Stimulated activated CD4-positive, alpha-beta T cell treated with anti-CD3 and anti-CD28 coated beads, Interleukin-15, amount 100 ng/mL, for 48 hours (primary cell): ENCODE results near the gene UNC45B.
"Not testable (repeated sequence)": the region's sequence is repeated elsewhere in the genome, so short reads cannot be mapped to it uniquely, and the experiment has no call there.

Experiments
- DNase-seq, 2 donors: peaks; one replicate each; pipeline ENCODE4 v3.0.0-alpha.2; 2020; ENCODE audit warnings: low read depth in 2 of 2

Gene UNC45B

GRCh38 chr17:35218915-35219314 is 71.3 kb downstream of the UNC45B start:
- no peak for DNase-seq

DNA sequence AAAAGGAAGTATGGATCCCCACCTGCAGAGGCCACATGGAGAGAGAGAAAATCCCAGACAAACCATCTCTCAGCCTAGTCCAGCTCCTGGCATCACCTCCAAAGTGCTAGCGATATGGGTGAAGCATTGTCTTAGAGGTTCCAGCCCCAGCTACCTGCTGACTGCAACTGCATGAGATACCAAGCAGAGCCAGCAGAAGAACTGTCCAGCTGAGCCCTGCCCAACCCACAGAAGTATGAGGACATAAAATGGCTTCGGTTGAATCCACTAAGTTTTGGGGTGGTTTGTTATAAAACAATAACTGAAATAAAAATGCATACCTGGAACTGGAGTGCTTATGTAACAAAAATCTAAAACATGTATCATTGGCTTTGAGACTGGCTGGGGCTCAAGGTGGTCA is 74.8 kb downstream of the UNC45B start:
- no peak for DNase-seq

DNA sequence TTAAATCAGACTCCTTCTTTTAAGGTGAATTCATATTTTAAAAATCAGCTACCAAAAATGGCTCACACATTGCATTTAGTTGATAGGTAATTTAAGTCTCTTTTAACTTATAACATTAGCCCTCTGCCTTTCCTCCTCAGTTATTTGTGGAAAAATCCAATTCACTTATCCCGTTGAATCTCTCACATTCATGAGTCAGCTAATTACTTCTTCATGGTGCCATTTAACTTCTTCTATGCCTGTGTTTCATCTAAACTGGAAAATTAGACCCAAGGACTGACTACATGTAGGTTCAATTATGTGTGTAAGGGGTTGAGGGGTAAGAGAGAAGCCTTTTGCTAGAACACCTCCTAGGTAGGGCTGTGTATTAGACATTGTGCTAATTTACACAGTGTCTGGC is 76.8 kb downstream of the UNC45B start:
- no peak for DNase-seq

- no peak for DNase-seq
These were observed 79.9 kb downstream of the UNC45B start for GRCh38 chr17:35227546-35227945.

GRCh38 chr17:35229638-35230037 is 82.0 kb downstream of the UNC45B start:
- no peak for DNase-seq

DNA sequence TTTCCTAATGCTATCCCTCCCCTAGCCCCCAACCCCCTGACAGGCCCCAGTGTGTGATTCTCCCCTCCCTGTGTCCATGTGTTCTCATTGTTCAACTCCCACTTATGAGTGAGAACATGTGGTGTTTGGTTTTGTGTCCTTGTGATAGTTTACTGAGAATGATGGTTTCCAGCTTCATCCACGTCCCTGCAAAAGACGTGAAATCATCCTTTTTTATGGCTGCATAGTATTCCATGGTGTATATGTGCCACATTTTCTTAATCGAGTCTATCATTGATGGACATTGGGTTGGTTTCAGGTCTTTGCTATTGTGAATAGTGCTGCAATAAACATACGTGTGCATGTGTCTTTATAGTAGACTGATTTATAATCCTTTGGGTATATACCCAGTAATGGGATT is 86.7 kb downstream of the UNC45B start:
- DNase-seq = not testable (repeated sequence)

DNA sequence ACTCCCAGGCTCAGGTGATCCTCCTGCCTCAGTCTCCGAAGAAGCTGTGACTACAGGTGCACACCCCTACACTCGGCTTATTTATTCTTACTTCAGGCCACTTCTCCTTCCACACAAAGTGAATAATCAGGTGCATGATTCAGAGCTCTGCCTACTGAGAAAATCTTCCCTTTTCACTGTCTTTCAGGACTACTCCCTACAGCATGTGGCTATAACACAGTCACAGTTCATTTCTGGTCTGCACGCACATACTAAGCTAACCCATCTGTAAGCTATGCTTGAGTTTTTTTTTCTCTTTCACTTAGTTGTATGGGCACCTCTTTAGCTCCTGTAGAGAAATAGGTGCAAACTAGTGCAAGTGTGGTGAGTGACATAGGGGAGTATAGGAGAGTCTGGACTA is 87.7 kb downstream of the UNC45B start:
- no peak for DNase-seq

DNA sequence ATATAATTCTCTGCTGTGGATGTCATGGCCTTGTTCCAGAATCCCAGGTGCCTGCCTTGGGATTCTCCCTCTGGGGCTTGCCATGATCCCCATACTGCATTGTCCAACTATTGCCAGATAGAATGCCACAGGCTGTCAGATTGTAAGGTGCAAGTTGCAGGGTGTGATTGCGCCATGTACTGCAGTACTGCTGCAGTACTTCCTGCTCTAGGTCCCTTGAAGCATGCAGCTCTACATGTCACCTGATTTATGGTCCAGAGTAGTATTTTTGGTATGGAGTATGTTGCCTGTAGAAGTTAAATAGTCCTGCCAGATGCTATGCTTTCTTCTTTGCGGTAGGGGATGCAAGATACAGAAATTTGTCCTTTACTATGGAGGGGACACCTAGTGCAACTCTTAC is 88.3 kb downstream of the UNC45B start:
- no peak for DNase-seq

GRCh38 chr17:35236821-35237220 is 89.2 kb downstream of the UNC45B start:
- DNase-seq = no peak

GRCh38 chr17:35238821-35239220 is 91.2 kb downstream of the UNC45B start:
- no peak for DNase-seq
